GM18502 (cell line): ENCODE measurements around the gene FYB1.

Source experiments
- ATAC-seq: cut with Tn5 transposase; IDR thresholded peaks from one replicate; pipeline ENCODE4 v1.9.1; 2021; ENCODE audit warnings: mild to moderate bottlenecking; ENCODE audit not compliant: unreplicated experiment, poor library complexity

Gene FYB1

DNA sequence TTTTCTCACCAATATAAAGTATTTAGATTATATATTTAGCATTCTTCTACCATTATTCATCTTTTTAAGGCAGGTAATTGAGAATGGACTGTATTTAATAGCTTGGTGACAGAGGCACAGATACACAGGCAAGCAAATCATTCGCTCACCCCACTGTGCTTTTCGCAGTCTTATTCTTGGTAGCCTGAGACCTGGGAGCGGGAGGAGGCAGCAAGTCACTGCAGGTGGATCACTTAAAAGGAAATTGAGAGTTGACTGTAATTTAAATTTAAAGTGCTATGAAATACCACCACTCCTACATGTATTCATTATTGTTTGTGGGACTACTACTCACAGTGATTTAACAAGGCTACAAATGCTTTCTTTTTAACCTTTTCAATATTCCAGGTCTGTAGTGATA is 154.9 kb downstream of the FYB1 start:
- ATAC-seq: no peak

DNA sequence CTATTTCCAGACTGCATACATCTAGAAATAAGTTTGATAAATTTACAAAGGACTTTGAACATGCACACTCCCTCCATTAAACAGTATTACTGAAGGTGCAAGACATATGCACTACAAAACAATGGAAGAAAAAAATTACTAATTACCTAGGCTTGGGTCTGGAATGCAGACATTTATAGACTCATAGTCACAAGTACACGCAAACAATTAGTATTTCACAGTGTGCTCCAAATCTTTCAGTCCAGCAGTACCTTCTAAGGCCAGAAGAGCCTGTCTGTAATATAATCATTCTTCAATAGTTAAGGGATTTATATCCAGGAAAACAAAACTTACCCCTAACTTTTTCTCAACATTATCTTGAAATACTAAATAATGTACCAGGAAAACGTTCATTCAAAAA is 156.3 kb downstream of the FYB1 start:
- ATAC-seq: no peak

GRCh38 chr5:39062530-39062929 is 156.8 kb downstream of the FYB1 start:
- no peak for ATAC-seq

DNA sequence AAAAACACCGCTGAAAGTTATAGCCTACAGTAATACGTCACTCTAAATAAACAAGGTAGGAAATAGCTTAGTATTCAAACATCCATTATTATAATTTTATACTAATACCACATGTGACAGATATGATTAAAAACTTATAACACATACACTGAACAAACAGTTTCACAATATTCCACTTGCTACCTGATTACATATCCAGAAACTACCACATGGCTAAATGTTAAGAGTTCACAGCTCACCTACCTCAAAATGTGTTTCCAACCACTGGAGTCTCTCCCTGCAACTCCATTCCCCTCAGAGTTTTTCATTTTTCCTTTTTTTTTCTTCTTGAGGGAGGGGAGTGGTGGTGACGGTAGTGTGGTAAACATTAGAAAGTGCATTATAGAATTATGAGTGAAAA is 157.3 kb downstream of the FYB1 start:
- ATAC-seq: no peak

GRCh38 chr5:39059064-39059463 is 160.3 kb downstream of the FYB1 start:
- ATAC-seq: no peak

DNA sequence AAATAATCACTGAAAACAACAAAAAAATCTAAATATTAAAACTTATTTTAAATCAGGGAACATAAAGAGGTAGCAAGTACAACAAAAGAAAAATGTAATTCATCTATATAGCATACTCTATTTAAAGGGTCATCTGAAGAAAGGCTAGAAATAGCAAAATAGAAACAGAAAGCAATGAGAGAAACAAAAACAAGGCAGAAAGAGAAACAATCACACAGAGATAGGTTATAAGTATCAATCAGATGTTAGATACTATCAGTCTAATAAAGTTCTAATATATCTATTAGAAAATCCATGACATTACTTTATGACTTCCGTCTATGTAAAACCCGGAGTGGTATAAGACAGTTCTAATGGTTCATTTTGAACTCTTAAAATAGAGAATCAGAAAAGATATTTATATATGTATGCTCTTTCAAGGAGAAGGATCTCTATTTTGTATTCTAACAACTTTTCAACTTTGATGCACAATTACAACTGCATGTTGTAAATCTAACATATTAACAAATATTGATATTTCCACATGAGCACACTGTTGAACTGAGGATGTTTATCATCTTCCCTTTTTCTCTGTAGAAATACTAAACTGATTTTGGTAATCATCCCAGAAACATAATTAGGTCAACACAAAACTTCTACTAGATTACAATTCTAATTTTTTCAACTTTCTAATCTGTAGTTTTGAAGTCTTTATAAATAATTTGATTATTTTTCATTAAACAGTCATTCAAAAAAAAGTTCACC is 161.0 kb downstream of the FYB1 start:
- ATAC-seq: peak; percentile 85

DNA sequence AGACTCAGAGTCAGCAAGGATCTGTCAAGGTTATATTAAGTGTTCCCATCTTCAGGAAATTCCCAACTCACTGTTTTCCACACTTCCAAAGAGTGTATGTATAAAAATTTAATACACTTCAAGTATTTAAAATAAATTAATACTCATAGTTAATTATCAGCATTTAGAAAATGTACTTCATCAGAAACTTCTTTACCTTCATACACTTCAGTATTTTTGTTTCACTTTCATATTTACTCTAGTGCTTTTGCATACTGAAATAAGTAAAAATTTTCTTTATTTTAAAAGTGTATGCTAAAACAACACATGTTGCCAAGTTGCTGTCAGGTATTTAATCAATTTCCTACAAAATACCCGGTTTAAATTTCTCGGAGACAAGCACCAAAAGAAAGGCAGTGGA is 161.6 kb downstream of the FYB1 start:
- ATAC-seq: peak; percentile 57

DNA sequence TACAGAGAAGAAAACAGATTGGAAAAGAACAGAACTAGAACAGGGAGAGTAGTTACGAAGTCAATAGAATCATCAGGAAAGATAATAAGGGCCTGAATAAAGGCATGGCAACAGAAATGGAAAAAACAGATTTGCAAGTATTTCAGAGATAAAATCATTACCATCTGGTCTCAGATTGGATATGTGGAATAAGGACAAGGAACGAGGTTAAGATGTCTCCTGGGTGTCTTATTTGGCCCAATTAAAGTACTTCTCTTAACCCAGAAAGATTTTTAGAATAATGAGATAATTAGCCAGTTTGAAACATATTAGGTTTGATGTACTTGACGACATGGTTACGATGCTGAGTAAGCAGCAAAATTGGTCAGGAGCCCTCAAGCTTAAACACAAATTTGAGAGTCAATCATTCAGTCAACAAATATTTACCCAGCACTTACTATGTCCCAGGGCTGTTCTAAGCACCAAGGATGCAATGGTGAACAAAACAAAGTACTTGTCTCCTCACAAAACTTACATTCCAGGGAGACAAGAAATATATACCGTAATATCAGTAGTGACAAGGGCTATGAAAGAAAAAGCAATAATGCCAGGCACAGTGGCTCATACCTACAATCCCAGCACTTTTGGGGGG is 163.5 kb downstream of the FYB1 start:
- ATAC-seq: no peak
